Heart right ventricle (tissue), 16 donors: Measurements from ENCODE around the gene CLSTN2. TPM values are rescaled to one million over a fixed set of nuclear protein-coding genes. Genes with fewer than 3 reads are reported as not detected.
A peak's percentile ranks its signal among the peaks of the same experiment; 100 is the strongest.

Experiments
- ATAC-seq, 8 donors: fragments of 200-7000 bp; cut with Tn5 transposase; one replicate each; pipeline ENCODE4 v1.9.1; 2020; ENCODE audit warnings: mild to moderate bottlenecking in 8 of 8, moderate library complexity in 8 of 8, moderate number of reproducible peaks in 1 of 8
- DNase-seq, 2 donors: peaks; one replicate each; pipeline ENCODE4 v3.0.0-alpha.2; 2020
- H3K27ac ChIP-seq, 10 donors: fragments of 200-600 bp; sonication (generic) in 2 of 10; one replicate each; pipeline versions ENCODE4 v1.5.0 to v1.8.0; 2020 to 2022; ENCODE audit warnings: mild to moderate bottlenecking in 3 of 10
- H3K27me3 ChIP-seq, 7 donors: fragments of 200-600 bp; one replicate each; pipeline ENCODE4 v1.8.0; 2021 to 2022; ENCODE audit warnings: mild to moderate bottlenecking in 2 of 7
- H3K36me3 ChIP-seq, 9 donors: fragments of 200-600 bp; sonication (generic) in 1 of 9; one replicate each; pipeline versions ENCODE4 v1.5.0 to v1.8.0; 2020 to 2022; ENCODE audit warnings: mild to moderate bottlenecking in 2 of 9
- H3K4me1 ChIP-seq, 9 donors: fragments of 200-600 bp; sonication (generic) in 1 of 9; one replicate each; pipeline versions ENCODE4 v1.5.0 to v1.8.0; 2020 to 2022; ENCODE audit warnings: mild to moderate bottlenecking in 4 of 9
- H3K4me3 ChIP-seq, 10 donors: fragments of 200-600 bp; sonication (generic) in 2 of 10; one replicate each; pipeline versions ENCODE4 v1.5.0 to v1.8.0; 2020 to 2022; ENCODE audit warnings: mild to moderate bottlenecking in 7 of 10, moderate library complexity in 2 of 10
- H3K9me3 ChIP-seq, 11 donors: fragments of 200-600 bp in 10 of 11; sonication (generic) in 2 of 11; one replicate each; pipeline versions ENCODE4 v1.5.0 to v1.8.0; 2013 to 2022; ENCODE audit warnings: mild to moderate bottlenecking in 2 of 11, control low read depth in 1 of 11, moderate library complexity in 1 of 11
- CTCF ChIP-seq, 9 donors: fragments of 200-600 bp; sonication (generic) in 2 of 9; IDR thresholded peaks; one replicate each; pipeline versions ENCODE4 v1.5.0 to v1.8.0; 2021 to 2022; ENCODE audit warnings: antibody characterized with exemption in 9 of 9, mild to moderate bottlenecking in 5 of 9, moderate library complexity in 1 of 9
- WGBS, 2 donors: extraction: QIAGEN DNeasy Blood & Tissue Kit; methylation state at CpG; one replicate each; pipeline ENCODE4 v1.1.7; 2013; ENCODE audit warnings: inconsistent platforms in 1 of 2; 5-methylcytosine and 5-hydroxymethylcytosine counted together
- intact Hi-C, 10 donors: fragments of 100-400 bp; cut with DNase I; formaldehyde crosslinking; loops; one replicate each; pipeline versions ENCODE4 v1.11.1 to v1.14.2; 2022
- polyA plus RNA-seq, 2 donors: library from polyadenylated mRNA; stranded (reverse); fragments of 200-250 nt; gene quantifications; one replicate each; pipeline ENCODE4 v1.2.3, GENCODE V29; 2013
- total RNA-seq, 10 donors: library from RNA; stranded (reverse); fragmentation: NEBNext Ultra II Directional in 3 of 10; extraction: Animal tissue kit (Norgen Biotek cat#: 25700) in 3 of 10; gene quantifications; one replicate each; pipeline versions ENCODE4 v1.2.1 to v1.2.4, GENCODE V29; 2021 to 2023
- donor health status: Arrhythmogenic right ventricular cardiomyopathy.
- donor health status: ischemic (EF 13 %, LVEDD 7.1; RV severe dilation, severe dysfunction).
- donor health status: healthy with polysubstance abuse.
- donor health status: DM: no; HTN: yes; CAD: no.
- donor health status: DM: no; HTN: no; CAD: no.
- donor health status: ischemic (EF 25% LVEDD 6.9; RV normal size, moderate dysfunction).
- donor health status: ischemic (EF 25% LVEDD 5.7; RV mildly dilated, moderate dysfunction).
- donor health status: healthy.
- donor health status: DM: yes; HTN: yes; CAD: no.
- donor health status: Ischemic cardiomyopathy.
- donor health status: ischemic (EF 35%, LVEDD 5.7; RV mildly dilated, moderate dysfunction).
- donor health status: nonischemic (EF 11% LVEDD 7.7; RV severe dilation, severe dysfunction).
- donor health status: DM: yes; HTN: yes; CAD: no.
- donor health status: PGD.
- donor health status: ischemic (EF 29% LVEDD 5.4; RV normal size, mild dysfunction).
- donor health status: nonischemic (EF 23%, LVEDD 6.1; RV moderate dilation, normal function).

The CLSTN2 gene
- total and polyA plus RNA-seq, 12 donors: 0.57 to 10.7 (median 4.4) TPM

- H3K9me3 ChIP-seq: no peaks in the 10 kb centered on the region
- H3K27ac ChIP-seq: no peak overlapping the region
- intact Hi-C loops: no loop called here
- no peaks in the 10 kb centered on the region for H3K36me3 ChIP-seq
- TF ChIP-seq CTCF (IDR thresholded peaks at IDR 0.05): no peak
- peaks cover 0 to 11% (median 4%) of the 10 kb centered on the region in 9 donors for H3K4me1 ChIP-seq
- ATAC-seq (no peak), DNase-seq (no peak)
- H3K27me3 ChIP-seq: no peaks in the 10 kb centered on the region
- H3K4me3 ChIP-seq: no peak overlapping the region
Observed at GRCh38 chr3:140465988-140466387, 531.0 kb downstream of the CLSTN2 start.

- 96 to 97% methylated on average over 9 of the region's 9 CpGs for WGBS, 2 donors
- Histone ChIP-seq H3K27me3 (no peaks in the 10 kb centered on the region), H3K9me3 (no peaks in the 10 kb centered on the region), H3K36me3 (no peaks in the 10 kb centered on the region), H3K27ac (no peak overlapping the region), H3K4me3 (no peak overlapping the region), H3K4me1 (peaks cover 0 to 11% (median 4%) of the 10 kb centered on the region in 9 donors)
- intact Hi-C loops: no loop called here
- TF ChIP-seq CTCF (IDR thresholded peaks at IDR 0.05): no peak
- DNase-seq: no peak
- ATAC-seq: no peak
Observed at GRCh38 chr3:140466535-140466934, 531.5 kb downstream of the CLSTN2 start.

- Histone ChIP-seq H3K4me1 (peaks cover 0 to 11% (median 4%) of the 10 kb centered on the region in 9 donors), H3K9me3 (no peaks in the 10 kb centered on the region), H3K36me3 (no peaks in the 10 kb centered on the region), H3K4me3 (no peak overlapping the region), H3K27me3 (no peaks in the 10 kb centered on the region), H3K27ac (no peak overlapping the region)
- DNase-seq (no peak), ATAC-seq (peak in 7 of 8 donors; percentile 28 to 89 (median 76))
- TF ChIP-seq CTCF (IDR thresholded peaks at IDR 0.05): no peak
- WGBS, 2 donors: 45 to 50% methylated on average over 4 of the region's 4 CpGs
- intact Hi-C loops: no loop called here
Observed at GRCh38 chr3:140467104-140467577, 532.2 kb downstream of the CLSTN2 start.

- intact Hi-C loops: no loop called here
- Histone ChIP-seq H3K9me3 (no peaks in the 10 kb centered on the region), H3K27ac (no peak overlapping the region), H3K27me3 (no peaks in the 10 kb centered on the region), H3K4me3 (no peak overlapping the region), H3K4me1 (peaks cover 0 to 11% (median 4%) of the 10 kb centered on the region in 9 donors), H3K36me3 (no peaks in the 10 kb centered on the region)
- ATAC-seq (no peak), DNase-seq (no peak)
- no peak for TF ChIP-seq CTCF (IDR thresholded peaks at IDR 0.05)
Observed at GRCh38 chr3:140467796-140468315, 532.9 kb downstream of the CLSTN2 start.
